H1 (cell line): ENCODE data around the gene SLC44A5. TPM values are rescaled to one million over a fixed set of nuclear protein-coding genes. Genes with fewer than 3 reads are reported as not detected.

Source experiments
- MAFK ChIP-seq: IDR thresholded peaks from 2 replicates; pipeline ENCODE4 v1.6.1; 2012; ENCODE audit warnings: low read depth, mild to moderate bottlenecking, improper control_type of control experiment, low read length
- polyA plus RNA-seq, 7 experiments: library from polyadenylated mRNA; depleted of rRNA in 3 of 7; stranded (reverse) in 5 of 7; unstranded in 2 of 7; fragments of >200 nt in 5 of 7; fragments of 200-250 nt in 2 of 7; gene quantifications; 1 replicate in 5 of 7; 2 replicates in 1 of 7; 4 replicates in 1 of 7; pipeline versions ENCODE4 v1.2.1 to v1.2.3, GENCODE V29; 2011 to 2013; ENCODE audit warnings: missing spikeins in 2 of 7, mixed read lengths in 2 of 7
- total RNA-seq: library from RNA; stranded (reverse); fragmentation: NEBNext Ultra II Directional; extraction: Animal tissue kit (Norgen Biotek cat#: 25700); gene quantifications from 2 replicates; pipeline ENCODE4 v1.2.1, GENCODE V29; 2021
- TF ChIP-seq, protein P1 (sequence below): fragments of 300-600 bp; sonication (generic); IDR thresholded peaks from 2 replicates; pipeline ENCODE4 v1.7.1; 2012; ENCODE audit warnings: low read length, moderate library complexity, mild to moderate bottlenecking, inconsistent platforms; ENCODE audit not compliant: insufficient replicate concordance

SLC44A5 gene
- total and polyA plus RNA-seq, 2 of the 8 experiments (the other 6 are each of a cell fraction or from before 2014, with no cell fraction given), result 1.8 to 3.3 TPM

DNA sequence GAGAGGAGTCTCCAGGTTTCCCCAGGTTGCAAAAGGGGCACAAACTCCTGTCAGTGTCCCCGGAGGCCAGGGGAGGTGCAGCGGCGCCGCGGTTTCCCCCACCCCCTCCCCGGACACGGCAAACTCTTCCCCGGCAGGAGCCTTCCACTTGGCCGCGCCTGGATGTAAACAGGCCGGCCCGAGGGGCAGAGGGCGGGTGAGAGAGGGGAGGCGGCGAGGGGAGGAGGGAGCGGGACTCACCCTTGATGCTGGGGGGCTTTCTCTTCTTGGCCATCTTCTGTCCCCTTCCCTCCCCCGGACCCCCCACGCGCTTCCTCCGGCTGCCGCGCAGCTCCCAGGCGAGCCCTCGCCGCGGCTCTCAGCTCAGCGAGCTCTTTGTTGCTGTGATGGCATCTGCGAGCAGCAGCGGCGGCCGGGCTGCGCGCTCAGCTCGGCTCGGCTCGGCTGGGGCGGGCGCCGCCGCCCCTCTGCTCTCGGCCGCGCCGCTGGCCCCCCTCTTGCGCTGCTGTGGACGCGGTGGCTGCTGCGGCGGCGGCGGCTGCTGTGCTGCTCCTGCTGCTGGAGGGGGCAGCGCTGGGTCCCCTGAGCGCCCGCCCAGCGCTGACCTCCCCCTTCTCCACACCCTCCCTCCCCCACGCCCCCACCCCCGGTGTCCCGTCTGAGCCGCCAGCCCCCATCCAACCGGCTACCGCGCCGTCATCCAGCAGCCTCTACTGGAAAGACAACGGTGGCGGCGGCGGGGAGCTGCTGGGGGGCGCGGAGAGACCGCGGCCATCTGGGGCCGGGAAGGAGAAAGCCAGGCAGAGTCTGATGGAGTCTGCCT, 4.9 kb upstream of the SLC44A5 start (continued):
- TF ChIP-seq, protein P1, sequence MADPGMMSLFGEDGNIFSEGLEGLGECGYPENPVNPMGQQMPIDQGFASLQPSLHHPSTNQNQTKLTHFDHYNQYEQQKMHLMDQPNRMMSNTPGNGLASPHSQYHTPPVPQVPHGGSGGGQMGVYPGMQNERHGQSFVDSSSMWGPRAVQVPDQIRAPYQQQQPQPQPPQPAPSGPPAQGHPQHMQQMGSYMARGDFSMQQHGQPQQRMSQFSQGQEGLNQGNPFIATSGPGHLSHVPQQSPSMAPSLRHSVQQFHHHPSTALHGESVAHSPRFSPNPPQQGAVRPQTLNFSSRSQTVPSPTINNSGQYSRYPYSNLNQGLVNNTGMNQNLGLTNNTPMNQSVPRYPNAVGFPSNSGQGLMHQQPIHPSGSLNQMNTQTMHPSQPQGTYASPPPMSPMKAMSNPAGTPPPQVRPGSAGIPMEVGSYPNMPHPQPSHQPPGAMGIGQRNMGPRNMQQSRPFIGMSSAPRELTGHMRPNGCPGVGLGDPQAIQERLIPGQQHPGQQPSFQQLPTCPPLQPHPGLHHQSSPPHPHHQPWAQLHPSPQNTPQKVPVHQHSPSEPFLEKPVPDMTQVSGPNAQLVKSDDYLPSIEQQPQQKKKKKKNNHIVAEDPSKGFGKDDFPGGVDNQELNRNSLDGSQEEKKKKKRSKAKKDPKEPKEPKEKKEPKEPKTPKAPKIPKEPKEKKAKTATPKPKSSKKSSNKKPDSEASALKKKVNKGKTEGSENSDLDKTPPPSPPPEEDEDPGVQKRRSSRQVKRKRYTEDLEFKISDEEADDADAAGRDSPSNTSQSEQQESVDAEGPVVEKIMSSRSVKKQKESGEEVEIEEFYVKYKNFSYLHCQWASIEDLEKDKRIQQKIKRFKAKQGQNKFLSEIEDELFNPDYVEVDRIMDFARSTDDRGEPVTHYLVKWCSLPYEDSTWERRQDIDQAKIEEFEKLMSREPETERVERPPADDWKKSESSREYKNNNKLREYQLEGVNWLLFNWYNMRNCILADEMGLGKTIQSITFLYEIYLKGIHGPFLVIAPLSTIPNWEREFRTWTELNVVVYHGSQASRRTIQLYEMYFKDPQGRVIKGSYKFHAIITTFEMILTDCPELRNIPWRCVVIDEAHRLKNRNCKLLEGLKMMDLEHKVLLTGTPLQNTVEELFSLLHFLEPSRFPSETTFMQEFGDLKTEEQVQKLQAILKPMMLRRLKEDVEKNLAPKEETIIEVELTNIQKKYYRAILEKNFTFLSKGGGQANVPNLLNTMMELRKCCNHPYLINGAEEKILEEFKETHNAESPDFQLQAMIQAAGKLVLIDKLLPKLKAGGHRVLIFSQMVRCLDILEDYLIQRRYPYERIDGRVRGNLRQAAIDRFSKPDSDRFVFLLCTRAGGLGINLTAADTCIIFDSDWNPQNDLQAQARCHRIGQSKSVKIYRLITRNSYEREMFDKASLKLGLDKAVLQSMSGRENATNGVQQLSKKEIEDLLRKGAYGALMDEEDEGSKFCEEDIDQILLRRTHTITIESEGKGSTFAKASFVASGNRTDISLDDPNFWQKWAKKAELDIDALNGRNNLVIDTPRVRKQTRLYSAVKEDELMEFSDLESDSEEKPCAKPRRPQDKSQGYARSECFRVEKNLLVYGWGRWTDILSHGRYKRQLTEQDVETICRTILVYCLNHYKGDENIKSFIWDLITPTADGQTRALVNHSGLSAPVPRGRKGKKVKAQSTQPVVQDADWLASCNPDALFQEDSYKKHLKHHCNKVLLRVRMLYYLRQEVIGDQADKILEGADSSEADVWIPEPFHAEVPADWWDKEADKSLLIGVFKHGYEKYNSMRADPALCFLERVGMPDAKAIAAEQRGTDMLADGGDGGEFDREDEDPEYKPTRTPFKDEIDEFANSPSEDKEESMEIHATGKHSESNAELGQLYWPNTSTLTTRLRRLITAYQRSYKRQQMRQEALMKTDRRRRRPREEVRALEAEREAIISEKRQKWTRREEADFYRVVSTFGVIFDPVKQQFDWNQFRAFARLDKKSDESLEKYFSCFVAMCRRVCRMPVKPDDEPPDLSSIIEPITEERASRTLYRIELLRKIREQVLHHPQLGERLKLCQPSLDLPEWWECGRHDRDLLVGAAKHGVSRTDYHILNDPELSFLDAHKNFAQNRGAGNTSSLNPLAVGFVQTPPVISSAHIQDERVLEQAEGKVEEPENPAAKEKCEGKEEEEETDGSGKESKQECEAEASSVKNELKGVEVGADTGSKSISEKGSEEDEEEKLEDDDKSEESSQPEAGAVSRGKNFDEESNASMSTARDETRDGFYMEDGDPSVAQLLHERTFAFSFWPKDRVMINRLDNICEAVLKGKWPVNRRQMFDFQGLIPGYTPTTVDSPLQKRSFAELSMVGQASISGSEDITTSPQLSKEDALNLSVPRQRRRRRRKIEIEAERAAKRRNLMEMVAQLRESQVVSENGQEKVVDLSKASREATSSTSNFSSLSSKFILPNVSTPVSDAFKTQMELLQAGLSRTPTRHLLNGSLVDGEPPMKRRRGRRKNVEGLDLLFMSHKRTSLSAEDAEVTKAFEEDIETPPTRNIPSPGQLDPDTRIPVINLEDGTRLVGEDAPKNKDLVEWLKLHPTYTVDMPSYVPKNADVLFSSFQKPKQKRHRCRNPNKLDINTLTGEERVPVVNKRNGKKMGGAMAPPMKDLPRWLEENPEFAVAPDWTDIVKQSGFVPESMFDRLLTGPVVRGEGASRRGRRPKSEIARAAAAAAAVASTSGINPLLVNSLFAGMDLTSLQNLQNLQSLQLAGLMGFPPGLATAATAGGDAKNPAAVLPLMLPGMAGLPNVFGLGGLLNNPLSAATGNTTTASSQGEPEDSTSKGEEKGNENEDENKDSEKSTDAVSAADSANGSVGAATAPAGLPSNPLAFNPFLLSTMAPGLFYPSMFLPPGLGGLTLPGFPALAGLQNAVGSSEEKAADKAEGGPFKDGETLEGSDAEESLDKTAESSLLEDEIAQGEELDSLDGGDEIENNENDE, result no peak
- no peak for TF ChIP-seq MAFK
